GM18519 (cell line): Measurements from ENCODE around the gene DLG2.

Experiments used
- ATAC-seq: cut with Tn5 transposase; IDR thresholded peaks from one replicate; pipeline ENCODE4 v1.9.1; 2021; ENCODE audit warnings: mild to moderate bottlenecking, moderate library complexity; ENCODE audit not compliant: unreplicated experiment, low FRiP score

Gene DLG2

DNA sequence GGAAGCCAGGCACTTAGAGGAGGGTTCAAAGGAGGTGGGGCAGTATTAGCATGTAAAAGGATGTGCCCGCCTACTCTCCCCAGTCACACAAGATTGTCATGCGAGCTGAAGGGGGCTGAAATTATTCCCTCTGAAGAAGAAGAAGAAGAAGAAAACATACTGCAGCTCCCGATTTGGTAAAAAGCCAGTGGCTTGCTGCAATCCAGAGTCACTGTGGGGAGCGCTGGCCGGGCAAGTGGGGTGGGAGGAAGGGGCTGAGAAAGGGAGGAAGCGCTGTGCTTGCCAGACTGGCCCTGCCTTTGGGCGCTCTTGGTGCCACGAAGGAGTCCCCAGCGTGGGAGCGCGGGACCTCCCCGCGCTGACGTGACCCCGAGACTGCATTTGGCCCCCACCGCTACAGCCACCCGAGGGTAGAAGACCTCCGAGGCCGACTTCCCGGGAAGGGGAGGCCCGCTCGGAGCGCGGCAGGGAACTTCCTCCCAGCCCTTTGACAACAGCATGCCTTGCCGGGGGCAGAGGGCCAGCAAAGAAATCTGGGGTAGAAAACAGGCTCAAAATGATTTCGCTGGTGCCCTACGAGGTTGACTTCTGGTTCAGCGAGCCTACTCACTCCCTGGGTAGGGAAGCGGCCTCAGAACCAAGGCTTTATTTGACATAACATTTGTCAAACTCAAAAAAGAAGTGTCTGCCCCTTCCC, 906.3 kb downstream of the DLG2 start:
- no peak for ATAC-seq

DNA sequence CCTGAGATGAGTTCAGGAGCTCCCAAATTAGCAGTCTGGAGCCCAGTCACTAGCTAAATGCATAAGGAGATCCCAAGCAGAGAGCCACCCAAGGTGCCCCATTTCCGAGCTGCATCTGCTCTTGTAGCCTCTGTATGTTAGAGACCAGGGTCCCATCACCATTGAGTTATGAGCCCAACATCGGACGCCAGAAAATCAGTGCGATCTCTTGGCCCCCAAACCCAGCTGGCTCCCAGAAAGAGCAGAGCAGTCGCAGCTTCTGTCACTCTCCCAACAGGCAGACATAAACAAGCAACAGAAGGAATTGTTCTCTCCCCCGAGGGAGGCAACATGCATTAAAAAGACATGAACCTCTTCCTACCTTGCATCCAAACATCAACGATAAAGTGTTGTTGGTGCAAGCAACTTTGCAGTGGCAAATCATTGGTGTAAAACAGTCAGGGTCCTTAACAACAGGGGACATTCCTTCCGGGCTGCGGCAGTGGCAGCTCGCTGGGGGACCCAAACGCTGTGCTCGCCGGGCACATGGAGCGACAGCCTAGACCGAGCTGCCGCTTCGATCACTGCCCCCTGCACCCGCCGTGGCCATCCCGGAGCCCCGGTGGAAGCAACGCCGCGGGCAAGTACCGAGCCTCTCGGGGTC, 907.1 kb downstream of the DLG2 start:
- no peak for ATAC-seq

DNA sequence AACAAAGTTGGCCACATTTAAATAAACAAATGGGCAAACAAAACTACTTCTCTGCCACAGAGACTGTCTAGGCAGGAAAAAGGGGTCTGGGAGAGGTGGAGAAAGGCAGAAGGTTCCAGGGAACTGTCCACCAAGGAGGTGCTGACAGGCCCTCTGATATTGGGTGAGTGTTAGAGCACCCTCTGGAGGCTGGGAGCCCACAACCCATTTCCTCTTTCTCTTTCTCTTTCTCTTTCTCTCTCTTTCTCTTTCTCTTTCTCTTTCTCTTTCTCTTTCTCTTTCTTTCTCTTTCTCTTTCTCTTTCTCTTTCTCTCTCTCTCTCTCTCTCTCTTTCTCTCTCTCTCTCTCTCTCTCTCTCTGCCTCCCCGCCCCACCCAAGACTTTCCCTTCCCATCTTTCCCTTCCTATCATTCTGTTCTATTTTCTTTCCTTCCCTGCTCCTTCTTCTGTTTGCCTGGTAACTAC, 912.8 kb downstream of the DLG2 start:
- peak; percentile 51 for ATAC-seq

DNA sequence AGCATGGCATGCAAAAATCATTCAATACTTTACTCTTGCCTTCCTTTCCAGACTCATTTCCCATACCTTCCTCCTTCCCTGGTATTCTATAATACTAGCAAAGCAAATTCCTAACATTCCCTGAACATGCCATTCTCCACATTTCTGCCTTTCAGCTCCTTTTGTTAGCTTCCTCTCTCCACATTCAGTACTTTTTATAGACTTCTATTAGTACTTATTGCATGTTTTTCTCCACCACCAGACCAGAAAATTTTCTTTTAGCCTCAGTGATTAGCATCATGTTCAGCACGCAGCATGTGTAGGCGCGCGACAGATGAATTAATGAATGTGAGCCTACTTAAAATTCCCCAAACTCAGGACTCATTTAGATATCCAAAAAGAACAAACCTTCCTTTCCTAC, 935.3 kb downstream of the DLG2 start:
- ATAC-seq, result no peak

DNA sequence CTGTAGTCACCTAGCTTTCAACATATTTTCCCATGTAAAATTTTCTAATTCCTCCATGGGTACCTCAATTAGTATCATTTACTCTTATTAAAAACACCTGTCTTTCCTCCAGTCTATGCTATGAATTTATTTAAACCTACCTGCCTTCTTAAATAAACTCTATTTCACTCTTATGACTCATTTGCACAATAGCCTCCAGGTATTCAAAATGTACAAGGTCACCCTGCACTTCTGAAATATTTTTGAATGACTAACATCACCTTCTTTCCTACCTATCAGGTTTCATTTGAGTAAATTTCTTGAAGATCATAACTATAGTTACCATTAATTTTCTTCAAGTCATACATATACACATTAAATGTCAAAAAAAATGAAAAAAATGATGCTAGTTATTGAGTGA, 939.7 kb downstream of the DLG2 start:
- ATAC-seq, result no peak

DNA sequence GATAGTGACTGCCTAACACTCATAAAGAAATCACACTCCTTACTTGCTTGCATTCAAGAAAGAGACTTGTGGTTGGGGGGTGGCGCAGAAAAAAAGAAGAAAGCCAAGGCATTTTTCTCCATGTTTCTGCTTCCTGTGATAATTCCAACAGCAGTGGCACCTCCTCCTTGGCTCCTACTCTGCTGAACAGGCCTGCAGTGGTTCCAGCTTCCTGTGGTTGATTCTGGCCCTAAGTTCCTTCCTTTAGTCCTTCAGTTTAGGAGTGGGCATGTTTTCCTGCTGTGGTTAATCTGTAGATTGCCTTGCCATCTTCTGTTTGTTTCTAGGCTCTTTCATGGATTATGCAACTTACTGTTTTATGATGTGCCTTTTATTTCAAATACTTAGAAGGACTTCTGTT, 940.4 kb downstream of the DLG2 start:
- no peak for ATAC-seq

DNA sequence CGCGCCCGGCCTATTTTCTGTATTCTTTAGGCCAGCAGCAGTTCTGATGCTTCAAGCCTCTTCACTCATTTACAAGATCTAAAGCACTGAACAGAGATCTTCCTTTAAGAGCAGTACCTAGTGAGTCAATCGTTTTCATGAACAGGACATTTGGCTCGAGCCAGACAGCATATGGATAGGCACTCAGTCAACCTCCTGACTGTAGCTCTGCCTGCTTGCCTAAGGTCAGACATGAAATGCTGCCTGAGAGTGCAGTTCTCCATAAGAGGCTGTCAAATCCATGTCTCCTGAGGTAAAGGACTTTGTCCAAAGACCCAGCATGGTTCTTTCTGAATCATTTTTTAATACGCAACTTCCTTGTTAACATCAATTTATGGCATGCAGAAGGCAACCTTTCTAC, 941.2 kb downstream of the DLG2 start:
- ATAC-seq, result no peak

DNA sequence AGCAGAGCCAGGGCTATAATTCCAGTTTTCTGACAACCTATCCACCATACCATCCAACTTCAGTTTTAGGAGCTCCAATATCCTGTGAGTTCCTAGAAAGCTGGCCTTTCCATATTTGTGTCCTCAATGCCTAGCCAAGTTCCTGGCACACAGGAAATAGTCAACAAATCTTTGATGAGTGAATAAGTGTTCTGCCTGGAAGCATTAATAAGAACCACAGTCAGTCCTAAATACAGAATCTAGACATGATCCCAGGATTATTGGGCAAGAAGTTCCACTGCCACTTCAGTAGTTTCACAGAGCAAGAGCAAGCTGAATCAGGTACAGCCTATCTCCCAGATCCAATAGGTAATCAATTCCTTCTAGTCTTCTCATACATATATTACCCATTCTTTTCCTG, 942.0 kb downstream of the DLG2 start:
- no peak for ATAC-seq

DNA sequence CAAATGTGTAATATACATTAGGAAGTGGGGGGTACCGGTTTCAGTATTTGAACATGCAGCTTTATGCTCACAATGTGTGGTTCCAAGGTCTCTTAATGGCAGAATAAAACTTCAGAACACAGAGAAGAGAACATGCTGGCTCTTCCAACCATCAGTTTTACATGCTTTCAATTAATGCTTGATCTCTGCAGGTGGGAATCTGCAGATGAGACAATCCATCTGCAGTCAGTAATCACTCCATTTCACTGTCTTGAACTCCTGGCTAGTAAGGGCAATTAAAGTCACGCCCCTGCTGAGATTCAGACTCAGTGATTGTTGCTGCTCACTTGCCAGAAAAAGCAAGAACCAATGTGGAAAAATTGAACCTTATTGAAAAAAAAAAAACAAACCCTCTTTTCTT, 945.7 kb downstream of the DLG2 start:
- ATAC-seq, result no peak

DNA sequence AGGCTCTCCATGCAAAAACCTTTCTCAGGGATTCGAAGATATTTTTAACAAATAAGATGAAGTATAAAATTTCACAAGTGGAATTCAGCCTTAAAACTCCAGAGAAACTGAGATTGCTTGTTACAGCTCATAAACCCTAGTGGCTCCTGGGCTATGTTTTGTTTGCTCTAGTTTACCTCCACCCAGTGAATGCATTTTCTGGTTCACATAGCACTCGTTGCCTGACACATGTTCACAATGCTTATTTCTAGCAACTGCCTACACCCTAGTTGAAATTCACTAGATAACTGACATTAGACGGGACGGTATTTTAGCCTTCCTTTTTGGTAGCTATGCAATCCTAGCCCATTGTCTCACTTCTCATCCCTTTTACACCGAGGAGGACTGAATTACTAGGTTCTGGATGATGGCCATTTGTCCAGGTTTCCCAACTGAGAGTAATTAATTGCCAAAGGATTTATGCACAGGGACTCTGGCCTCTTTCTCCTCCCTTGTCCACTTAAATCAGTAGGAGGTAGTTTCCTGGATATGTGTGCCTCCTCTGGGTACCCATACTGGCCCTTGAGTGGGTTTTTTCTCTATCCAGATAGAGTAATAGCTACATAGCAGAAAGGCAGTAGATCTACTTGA, 951.6 kb downstream of the DLG2 start:
- no peak for ATAC-seq

DNA sequence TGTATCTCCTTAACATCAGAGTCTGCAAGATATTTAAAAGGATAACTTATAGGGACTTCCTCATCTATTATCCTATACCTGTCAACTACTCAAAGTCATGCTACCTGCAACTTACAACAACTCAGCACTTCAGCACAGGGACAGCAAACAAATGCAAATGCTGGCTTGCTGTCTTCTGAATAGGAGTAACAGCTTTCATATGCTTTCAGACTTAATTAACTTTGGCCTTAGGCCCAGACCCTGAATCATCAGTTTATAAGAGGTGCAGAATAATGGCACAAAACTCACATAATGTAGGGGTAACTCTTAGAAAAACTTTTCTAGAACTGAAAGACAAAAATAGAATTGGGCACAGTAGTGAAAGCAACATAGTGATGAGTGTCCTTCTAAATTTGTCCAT, 953.4 kb downstream of the DLG2 start:
- no peak for ATAC-seq

DNA sequence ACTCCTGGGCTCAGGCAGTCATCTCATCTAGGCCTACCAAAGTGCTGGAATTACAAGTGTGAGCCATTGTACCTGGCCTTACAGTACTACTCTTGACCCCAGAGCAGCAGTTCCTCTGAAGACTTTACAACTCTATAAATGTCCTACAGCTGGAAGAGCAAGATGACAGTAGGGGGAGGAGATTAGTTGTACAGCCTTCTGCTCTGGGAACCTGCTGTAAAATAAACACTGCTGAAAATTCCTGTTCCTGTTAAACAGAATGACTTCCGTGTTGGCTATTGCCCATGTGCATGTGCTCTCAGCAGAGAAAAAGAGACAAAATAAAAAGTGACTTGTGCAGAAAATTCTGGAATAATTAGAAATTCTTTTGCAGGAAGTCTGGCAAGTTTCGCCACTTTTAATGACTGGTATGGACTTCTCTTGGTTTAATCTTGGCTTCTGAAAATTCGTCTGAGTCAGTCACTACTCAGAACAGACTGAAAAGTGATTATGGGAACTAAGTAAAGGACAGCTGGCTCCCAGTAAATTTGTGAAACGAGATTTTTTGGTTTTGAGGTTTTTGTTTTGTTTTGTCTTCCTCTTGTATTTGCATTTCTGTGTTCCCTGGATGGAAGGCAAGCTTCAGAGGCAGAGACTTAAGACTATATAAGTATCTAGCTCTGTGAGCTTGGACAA, 955.7 kb downstream of the DLG2 start:
- ATAC-seq, result no peak

DNA sequence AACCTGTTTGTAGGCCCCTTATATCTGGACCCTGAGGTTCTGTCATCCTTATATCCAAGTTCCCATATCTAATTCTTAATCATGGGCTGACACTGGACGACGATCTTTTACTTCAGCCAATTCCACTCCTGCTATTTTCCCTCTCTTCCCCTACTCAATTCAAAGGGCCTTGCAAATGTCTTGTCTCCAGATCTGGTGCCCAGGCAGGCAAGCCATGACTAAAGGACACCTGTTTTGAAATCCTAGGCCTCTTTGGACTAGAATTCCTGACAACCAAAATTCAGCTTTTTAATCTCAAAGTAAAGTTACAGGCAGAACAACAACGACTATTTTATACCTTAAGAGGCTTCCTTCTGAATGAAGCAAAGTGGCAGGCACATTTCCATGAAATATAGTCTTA, 963.4 kb downstream of the DLG2 start:
- no peak for ATAC-seq

DNA sequence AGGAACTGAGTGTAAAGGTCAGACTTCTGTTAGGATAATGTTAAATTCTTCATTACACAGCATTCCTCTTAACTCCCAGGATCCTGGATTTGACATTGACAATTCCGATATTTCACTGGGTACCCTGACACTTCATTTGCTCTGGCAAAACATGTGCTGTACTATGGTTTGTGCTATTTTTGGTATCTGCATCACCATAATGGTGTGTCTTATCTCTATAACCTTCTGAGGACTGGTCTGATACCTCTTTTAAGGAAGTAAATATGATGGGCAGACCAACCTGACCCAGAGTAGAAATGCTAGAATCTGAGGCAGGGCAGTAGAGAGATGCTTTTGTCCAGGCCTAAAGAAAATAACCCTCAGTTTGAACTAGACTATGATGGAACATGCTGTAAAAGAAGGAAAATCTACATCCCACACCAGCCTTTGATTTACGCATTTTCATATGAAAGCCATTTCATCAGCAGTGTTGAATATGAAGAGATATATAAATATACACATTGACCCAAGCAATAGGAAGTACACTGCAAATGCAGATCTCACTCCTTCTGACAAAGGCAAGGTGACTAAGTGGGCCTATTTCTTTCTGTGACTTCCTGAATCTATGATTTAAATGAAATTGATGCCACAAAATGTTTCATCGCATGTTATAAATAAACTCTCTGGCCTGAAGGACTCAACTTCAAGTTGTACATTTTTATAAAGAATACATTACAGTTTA, 966.7 kb downstream of the DLG2 start:
- no peak for ATAC-seq

DNA sequence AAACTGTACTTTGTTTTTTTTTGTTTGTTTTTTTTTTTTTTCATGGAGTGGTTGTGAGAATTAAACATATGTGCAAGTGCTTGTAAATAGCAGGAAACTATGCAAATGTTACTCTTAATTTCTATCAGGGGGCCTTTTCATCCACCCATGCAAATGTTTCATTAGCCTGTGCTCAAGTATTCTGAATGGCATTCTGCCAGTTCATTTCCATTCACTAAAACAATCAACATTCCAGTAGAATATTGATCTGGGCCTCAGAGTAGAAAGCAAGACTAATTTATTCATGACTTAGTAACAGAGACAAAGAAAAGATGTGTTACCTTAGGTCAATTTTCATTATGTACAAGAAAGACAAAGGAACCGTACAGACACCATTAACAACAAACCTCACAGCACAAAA, 971.4 kb downstream of the DLG2 start:
- ATAC-seq, result no peak

DNA sequence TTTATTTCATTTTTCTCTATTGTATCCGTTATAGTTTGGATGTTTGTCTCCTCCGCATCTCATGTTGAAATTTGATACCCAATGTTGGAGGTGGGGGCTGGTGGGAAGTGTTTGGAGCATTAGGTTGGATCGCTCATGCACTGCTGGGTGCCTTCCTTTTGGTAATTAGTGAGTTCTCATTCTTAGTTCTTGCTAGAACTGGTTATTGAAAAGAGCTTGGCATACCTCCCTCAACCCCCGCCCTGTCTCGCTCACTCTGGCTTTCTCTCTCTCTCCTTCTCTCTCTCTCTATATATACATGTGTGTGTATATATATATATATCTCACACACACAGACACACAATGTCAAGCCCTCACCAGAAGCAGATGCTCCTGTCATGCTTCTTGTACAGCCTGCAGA, 978.7 kb downstream of the DLG2 start:
- ATAC-seq, result no peak

DNA sequence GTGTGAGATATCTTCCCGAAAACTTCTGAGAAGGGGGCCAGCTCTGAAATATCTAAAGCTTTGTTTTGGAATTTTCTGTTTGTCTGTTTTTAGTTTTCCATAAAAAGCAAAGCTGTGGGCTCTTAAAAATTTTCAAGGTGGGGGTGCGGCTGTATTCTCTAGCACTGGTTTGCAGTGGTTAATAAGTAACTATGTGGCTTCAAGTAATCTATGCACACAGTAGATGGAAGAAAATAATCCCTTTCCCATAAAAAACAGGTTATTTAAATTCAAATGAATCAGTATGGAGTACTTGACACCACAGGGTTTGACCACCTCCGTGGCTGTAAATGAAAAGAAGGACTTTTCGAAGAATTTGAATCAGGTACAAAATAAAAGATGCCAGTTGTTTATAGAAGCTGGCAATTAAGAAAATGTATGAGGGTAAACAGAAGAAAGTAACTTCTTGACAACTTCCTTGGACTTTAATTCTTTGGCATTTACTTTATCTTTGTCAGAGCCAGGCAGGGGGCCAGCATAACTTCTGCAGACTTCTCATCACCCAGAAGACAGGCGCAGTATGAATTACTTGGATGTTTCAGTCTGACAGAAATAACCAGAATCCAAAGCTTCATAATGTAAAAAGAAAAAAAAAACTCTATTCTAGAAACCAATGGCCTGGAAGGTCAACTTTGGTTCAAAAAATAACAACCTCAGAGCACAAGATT, 981.0 kb downstream of the DLG2 start:
- no peak for ATAC-seq

DNA sequence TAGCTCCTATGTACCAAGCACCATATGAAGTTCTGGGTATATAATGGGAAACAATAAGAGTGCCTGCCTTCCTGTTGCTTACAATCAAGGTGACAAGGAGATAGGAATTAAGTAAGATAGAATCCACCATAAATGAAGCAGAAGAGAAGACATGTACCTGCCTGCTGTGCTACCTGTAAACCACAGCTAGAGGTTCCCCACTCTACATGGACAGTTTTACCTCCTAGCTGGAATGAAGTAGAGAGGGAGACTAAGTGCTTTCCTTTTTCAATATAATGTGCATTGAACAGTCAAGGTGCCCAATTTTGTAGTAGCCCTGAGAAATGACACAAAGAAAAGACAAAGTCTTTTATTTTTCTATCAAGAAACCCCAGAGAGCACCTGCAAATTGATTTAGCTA, 984.6 kb downstream of the DLG2 start:
- ATAC-seq, result no peak

DNA sequence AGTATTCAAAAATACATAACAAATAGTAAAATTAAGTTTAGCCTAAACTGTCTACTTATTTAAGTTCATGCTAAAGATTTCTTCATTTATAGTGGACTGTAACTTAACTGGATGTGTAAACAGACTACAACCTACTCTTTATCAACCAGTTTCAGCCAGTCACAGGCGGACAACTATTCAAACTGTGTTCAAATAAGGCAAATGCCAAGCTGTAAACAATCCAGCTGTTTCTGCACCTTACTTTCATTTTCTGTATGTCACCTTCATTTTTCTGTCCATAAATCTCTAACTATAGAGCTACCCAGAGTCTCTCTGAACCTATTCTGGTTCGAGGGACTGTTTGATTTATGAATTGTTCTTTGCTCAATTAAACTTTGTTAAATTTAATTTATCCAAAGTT, 992.8 kb downstream of the DLG2 start:
- no peak for ATAC-seq
